Suppressor macrophage treated with lipopolysaccharide for 4 hours (primary cell): ENCODE measurements around the gene TMPRSS9.
"Not testable (repeated sequence)": the region's sequence is repeated elsewhere in the genome, so short reads cannot be mapped to it uniquely, and the experiment has no call there.

ENCODE experiments used
- DNase-seq: peaks from one replicate; pipeline ENCODE4 v3.0.0-alpha.2; 2020

The TMPRSS9 gene

GRCh38 chr19:2362970-2363300, 2.9 kb downstream of the TMPRSS9 start:
- DNase-seq, result no peak

DNA sequence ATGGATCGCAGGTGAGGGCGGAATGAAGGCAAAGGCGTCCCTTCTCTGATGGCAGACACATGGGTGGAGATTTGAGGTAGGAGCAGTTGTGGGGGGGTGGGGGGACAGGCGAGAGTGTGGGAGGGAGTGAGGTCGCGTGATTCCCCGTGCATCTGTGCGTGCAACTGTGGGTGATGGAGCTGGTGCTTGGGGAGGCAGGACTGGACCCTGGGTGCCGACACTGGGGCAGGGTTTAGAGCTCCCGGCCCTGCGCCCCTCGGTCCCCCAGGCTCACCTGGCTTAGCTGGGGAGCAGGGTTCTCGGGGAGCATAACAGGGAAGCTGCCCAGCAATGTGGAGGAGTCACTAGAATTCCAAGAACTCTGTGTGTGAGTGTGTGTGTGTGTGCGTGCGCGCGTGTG, 3.4 kb downstream of the TMPRSS9 start:
- no peak for DNase-seq

DNA sequence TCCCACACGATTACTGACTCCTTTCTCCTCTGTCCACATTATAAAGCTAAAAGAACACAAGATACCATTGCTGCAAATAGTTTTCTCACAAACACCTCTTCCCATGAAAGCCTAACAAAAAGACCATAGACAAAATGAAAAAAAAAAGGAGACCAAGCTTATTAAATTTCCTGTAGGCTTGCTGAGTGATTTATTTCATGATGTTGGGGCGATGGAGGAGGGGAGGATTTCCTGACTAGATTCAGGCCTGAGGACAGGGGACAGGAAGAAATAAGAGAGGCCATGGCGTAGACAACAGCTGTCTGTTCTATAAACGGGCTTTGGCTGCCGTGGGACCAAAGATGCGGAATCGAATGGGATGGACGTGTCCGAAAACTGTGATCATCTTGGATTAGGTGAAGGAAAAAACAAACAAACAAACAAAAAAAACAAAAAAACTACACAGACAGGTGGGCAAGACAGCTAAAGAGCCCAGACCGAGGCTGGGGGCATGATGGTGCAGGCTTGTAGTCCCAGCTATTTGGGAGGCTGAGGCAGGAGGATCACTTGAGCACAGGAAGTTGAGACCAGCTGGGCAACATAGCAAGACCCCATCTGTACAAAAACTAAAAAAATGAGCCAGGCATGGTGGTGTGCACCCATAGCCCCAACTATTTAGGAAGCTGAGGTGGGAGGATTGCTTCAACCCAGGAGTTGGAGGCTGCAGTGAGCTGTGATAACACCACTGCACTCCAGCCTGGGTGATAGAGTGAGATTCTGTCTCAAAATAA, 5.3 kb downstream of the TMPRSS9 start:
- DNase-seq, result no peak

DNA sequence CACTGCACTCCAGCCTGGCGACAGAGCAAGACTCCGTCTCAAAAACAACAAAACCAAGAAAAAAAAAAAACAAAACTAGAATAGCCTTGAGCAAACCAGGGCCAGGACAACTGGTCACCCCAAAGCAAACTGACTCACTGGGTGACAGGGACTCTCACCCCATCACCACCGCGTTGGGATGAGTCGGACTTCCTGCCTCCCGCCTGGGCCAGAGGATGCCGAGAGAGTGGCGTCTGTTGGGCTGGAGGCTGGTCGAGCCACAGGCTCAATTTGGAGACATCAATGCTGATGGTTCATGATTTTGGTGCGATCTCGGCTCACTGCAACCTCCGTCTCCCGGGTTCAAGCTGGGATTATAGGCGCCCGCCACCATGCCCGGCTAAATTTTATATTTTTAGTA, 11.6 kb downstream of the TMPRSS9 start:
- DNase-seq, result peak; percentile 76

DNA sequence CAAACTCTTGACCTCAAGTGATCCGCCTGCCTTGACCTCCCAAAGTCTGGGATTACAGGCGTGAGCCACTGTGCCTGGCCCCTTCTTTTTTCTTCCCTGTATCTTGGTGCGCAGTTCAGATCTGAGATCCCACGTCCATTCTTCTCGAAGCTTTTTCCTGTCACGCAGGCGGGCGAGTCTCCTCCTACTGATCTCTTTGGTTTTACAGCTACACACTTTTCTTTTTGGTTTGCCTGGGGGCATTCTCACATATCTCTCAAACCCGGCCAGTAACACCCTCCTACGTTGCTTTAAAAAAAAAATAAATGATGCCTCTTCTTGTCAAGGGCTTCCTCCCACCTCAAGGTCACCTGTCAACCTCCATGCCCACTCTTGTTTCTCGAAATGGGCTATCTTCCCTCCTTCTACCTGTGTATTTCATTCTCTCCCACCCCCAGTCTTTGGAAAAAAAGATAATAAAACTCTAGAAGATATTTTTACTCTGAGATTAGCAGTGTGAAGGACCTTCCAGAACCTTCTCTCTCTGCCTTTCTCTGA, 12.1 kb downstream of the TMPRSS9 start:
- DNase-seq, result no peak

- no peak for DNase-seq
Observed at GRCh38 chr19:2374808-2375207, 14.7 kb downstream of the TMPRSS9 start.

- DNase-seq, result no peak
Observed at GRCh38 chr19:2375353-2376121, 15.5 kb downstream of the TMPRSS9 start.

- DNase-seq, result no peak
Observed at GRCh38 chr19:2376784-2377519, 16.9 kb downstream of the TMPRSS9 start.

DNA sequence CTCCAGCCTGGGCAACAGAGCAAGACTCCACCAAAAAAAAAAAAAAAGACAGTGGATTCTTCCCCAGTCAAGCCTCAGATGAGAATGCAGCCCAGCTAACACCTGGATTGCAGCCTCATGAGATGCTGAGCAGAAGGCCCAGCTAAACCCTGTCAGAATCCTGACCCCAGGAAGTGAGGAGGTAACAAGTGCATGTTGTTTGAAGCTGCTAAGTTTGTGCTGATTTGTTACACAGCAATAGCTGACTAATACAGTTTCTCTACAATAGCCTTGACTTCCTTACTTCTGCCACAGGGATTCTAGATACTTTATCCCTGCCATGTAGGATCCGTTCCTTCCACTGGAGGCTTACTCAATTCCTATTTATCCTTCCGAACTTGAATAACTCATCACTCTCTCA, 20.5 kb downstream of the TMPRSS9 start:
- no peak for DNase-seq

DNA sequence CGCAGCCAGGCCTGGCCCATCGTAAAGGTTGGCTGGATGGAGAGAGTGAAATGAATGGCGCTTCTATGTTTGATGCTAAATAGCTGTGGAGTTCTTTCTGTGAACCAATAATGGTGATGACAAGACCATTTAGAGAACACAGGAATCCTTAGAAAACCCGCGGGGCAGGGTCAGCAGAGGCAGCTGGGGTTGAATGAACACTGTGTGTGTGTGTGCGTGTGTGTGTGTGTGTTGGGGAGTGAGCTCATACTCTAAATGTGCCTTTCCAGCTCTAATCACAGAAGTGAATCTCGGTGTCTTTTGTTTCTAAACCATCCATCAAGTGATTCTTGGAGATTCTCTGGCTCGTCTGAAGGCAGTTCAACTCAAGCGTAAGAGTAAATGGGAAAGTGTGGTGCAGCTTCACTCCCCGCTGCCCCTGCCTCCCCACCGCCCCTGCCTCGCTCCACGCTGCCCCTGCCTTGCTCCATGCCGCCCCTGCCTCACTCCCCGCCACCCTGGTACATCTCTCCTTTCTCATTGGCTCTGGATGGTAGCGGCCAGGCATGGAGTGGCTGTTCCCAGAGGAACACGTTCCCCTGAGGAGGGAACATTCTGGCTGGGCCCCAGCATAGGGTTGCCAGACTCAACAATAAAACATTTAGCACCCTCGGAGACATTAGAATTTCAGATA, 21.2 kb downstream of the TMPRSS9 start:
- no peak for DNase-seq

DNA sequence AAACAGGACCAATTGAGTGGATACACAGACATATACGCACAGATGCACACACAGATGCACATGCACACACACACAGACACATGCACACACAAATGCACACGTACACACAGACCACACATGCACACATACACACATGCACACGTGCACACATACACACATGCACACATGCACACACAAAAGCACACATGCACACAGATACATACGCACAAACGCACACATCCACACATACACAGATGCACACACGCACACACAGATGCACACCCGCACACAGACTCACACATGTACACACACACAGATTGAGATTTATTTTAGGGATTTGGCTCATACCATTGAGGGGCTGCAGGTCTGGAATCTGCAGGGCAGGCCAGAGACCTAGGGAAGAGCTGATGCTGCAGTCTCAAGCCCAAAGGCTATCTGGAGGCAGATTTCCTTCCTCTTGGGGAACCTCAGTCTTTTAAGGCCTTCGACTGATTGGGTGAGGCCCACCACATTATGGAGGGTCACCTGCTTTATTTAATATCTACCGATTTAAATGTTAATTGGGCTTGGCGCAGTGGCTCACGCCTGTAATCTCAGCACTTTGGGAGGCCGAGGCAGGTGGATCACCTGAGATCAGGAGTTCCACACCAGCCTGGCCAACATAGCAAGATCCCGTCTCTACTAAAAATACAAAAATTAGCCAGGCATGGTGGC, 22.6 kb downstream of the TMPRSS9 start:
- no peak for DNase-seq

DNA sequence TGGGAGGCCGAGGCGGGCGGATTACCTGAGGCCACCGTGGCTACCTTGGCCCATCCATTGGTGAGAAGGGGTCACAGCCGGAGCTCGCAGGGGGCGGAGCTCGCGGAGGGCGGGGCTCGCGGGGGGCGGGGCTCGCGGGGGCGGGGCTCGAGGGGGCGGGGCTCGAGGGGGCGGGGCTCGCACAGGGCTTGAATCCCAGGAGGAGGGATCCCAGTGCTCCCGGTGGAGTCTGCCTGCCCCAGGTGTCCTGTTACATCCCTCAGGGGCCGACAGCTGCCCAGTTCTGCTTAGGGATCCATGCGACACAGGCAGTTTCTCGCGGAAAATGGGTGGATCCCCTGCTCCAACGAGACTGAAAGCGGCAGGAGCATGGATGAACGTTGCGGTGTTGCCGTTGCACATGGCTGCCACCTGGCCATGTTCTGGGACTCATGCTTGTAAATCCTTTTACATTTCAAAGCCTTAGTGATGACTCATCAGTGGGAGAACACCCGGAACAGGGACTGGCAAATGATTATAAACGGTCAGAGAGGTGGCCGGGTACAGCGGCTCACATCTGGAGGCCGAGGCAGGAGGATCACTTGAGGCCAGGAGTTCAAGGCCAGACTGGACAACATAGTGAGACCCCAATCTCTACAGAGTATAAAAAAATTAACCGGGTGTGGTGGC, 25.1 kb downstream of the TMPRSS9 start:
- DNase-seq, result peak; percentile 34

GRCh38 chr19:2387367-2388288, 27.6 kb downstream of the TMPRSS9 start:
- no peak for DNase-seq

GRCh38 chr19:2389594-2389993, 29.5 kb downstream of the TMPRSS9 start:
- no peak for DNase-seq

- DNase-seq, result peak; percentile 78
Observed at GRCh38 chr19:2391118-2391725, 31.2 kb downstream of the TMPRSS9 start.

- no peak for DNase-seq
Observed at GRCh38 chr19:2392366-2392765, 32.3 kb downstream of the TMPRSS9 start.

DNA sequence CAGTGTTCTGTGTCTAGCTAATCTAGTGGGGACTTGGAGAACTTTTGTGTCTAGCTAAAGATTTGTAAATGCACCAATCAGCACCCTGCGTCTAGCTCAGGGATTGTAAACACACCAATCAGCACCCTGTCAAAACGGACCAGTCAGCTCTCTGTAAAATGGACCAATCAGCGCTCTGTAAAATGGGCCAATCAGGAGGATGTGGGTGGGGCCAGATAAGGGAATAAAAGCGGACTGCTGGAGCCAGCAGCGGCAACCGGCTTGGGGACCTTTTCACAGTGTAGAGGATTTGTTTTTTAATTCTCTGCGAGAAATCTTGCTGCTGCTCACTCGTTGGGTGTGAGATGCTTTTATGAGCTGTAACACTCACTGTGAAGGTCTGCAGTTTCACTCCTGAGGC, 32.8 kb downstream of the TMPRSS9 start:
- not testable (repeated sequence) for DNase-seq

DNA sequence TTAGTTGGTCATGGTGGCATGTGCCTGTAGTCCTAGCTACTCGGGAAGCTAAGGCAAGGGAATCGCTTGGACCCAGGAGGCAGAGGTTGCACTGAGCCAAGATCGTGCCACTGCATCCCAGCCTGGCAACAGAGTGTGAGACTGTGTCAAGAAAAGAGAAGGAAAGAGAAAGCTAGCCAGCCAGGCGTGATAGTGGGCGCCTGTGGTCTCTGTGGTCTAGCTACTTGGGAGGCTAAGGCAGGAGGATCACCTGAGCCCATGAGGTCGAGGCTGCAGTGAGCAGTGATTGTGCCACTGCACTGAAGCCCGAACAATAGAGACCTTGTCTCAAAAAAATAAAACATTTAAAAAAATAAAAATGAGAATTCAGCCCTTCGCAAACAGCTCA, 34.0 kb downstream of the TMPRSS9 start:
- peak; percentile 19 for DNase-seq

GRCh38 chr19:2394442-2395292, 34.6 kb downstream of the TMPRSS9 start:
- peak; percentile 81 for DNase-seq
